OCI-LY7 (cell line): ENCODE results near the gene PTX4. TPM values are rescaled to one million over a fixed set of nuclear protein-coding genes. Genes with fewer than 3 reads are reported as not detected.

Experiments used
- BruUV-seq: library from RNA; stranded (reverse); fragments of 400-500 nt; replicated peaks from 2 replicates; lab custom pipeline; 2021; lab: Mats Ljungman, UMichigan
- CTCF ChIA-PET: fragments of 300-600 bp; sonication (Branson Sonifier 250); formaldehyde crosslinking; loops from one replicate; lab custom pipeline; 2022; ENCODE audit warnings: antibody characterized with exemption; ENCODE audit not compliant: unreplicated experiment; lab: Charles Lee
- POLR2A ChIA-PET: fragments of 300-600 bp; sonication (Branson Sonifier 250); formaldehyde crosslinking; loops from one replicate; lab custom pipeline; 2022; ENCODE audit warnings: antibody characterized with exemption; lab: Charles Lee
- DNase-seq: peaks from one replicate; pipeline ENCODE4 v3.0.0-alpha.2; 2015; ENCODE audit warnings: low spot score
- H2AFZ ChIP-seq: fragments of 200-600 bp; sonication (generic), shearing (Covaris generic); 2 replicates; pipeline ENCODE4 v1.6.1; 2014; ENCODE audit warnings: mild to moderate bottlenecking, antibody characterized with exemption, low read length, moderate library complexity
- H3K27ac ChIP-seq: fragments of 200-600 bp; sonication (generic); 2 replicates; pipeline ENCODE4 v1.5.1; 2014; ENCODE audit warnings: mixed run types, low read depth, mild to moderate bottlenecking, moderate library complexity, low read length, inconsistent platforms; ENCODE audit not compliant: poor library complexity, severe bottlenecking
- H3K36me3 ChIP-seq: fragments of 200-600 bp; sonication (generic); 2 replicates; pipeline ENCODE4 v1.6.1; 2014; ENCODE audit warnings: mild to moderate bottlenecking, antibody characterized with exemption, low read length, moderate library complexity, mixed read lengths; ENCODE audit not compliant: insufficient read depth
- H3K4me1 ChIP-seq: fragments of 200-600 bp; sonication (generic); 2 replicates; pipeline ENCODE4 v1.5.1; 2014; ENCODE audit warnings: mild to moderate bottlenecking, low read length; ENCODE audit not compliant: insufficient read depth, poor library complexity, severe bottlenecking
- H3K4me2 ChIP-seq: fragments of 200-600 bp; sonication (generic); 2 replicates; pipeline ENCODE4 v1.6.1; 2014; ENCODE audit warnings: mild to moderate bottlenecking, low read length
- H3K4me3 ChIP-seq: fragments of 200-600 bp; sonication (generic); 2 replicates; pipeline ENCODE4 v1.5.1; 2014; ENCODE audit warnings: mild to moderate bottlenecking, low read depth, low read length; ENCODE audit not compliant: poor library complexity, severe bottlenecking
- H3K79me2 ChIP-seq: fragments of 200-600 bp; sonication (generic); 2 replicates; pipeline ENCODE4 v1.6.1; 2016; ENCODE audit warnings: low read depth, mild to moderate bottlenecking, low read length, moderate library complexity, mixed read lengths; ENCODE audit not compliant: insufficient read depth
- H3K9me2 ChIP-seq: fragments of 200-600 bp; sonication (generic); 2 replicates; pipeline ENCODE4 v1.6.1; 2016; ENCODE audit warnings: mild to moderate bottlenecking, low read length, mixed read lengths; ENCODE audit not compliant: insufficient read depth
- H3K9me3 ChIP-seq: fragments of 200-600 bp; sonication (generic); 2 replicates; pipeline ENCODE4 v1.6.1; 2014; ENCODE audit warnings: mild to moderate bottlenecking, mixed run types, low read length, mixed read lengths
- H4K20me1 ChIP-seq: fragments of 200-600 bp; sonication (generic); 2 replicates; pipeline ENCODE4 v1.6.1; 2014; ENCODE audit warnings: mild to moderate bottlenecking, antibody characterized with exemption, low read length, moderate library complexity, mixed read lengths; ENCODE audit not compliant: insufficient read depth
- CTCF ChIP-seq: fragments of 200-600 bp; sonication (generic); conservative IDR thresholded peaks from 2 replicates; pipeline ENCODE4 v1.5.1; 2014; ENCODE audit warnings: mild to moderate bottlenecking, antibody characterized with exemption, low read length, moderate library complexity, mixed read lengths
- EZH2phosphoT487 ChIP-seq: fragments of 200-600 bp; sonication (generic); IDR thresholded peaks from 2 replicates; pipeline ENCODE4 v1.6.1; 2018; ENCODE audit warnings: low read depth, borderline replicate concordance, mild to moderate bottlenecking, mixed run types, antibody characterized with exemption, low read length, moderate library complexity, mixed read lengths
- intact Hi-C: fragments of 100-400 bp; cut with micrococcal nuclease; formaldehyde crosslinking; loops from one replicate; pipeline ENCODE4 v1.10.0; 2022; ENCODE audit not compliant: unreplicated experiment
- total RNA-seq, 2 experiments: library from RNA; depleted of rRNA in 1 of 2; stranded (reverse); fragments of >200 nt in 1 of 2; shearing (Covaris generic) in 1 of 2; gene quantifications; 2 replicates each; pipeline ENCODE4 v1.2.3, GENCODE V29; 2014 to 2022

PTX4 gene
- total RNA-seq, 2 experiments from 2014 or later: not detected

GRCh38 chr16:1525871-1526607 lies 37.3 kb upstream of the PTX4 start:
- BruUV-seq: no TSS peak
- Histone ChIP-seq H3K79me2 (no peaks in the 10 kb centered on the region), H3K4me2 (no peak overlapping the region), H2AFZ (no peak overlapping the region), H3K36me3 (no peaks in the 10 kb centered on the region), H3K4me3 (no peak overlapping the region), H3K9me2 (no peaks in the 10 kb centered on the region), H3K9me3 (no peaks in the 10 kb centered on the region), H4K20me1 (no peaks in the 10 kb centered on the region), H3K4me1 (no peaks in the 10 kb centered on the region), H3K27ac (no peak overlapping the region)
- ChIA-PET POLR2A (no interaction called here), CTCF (no interaction called here)
- no peak for DNase-seq
- TF ChIP-seq EZH2phosphoT487 (no peak), CTCF (no peak)
- intact Hi-C loops: no loop called here

GRCh38 chr16:1524366-1524765 lies 35.6 kb upstream of the PTX4 start:
- ChIA-PET POLR2A (no interaction called here), CTCF (no interaction called here)
- no TSS peak for BruUV-seq
- intact Hi-C loops: no loop called here
- H3K4me2 ChIP-seq: no peak overlapping the region
- no peaks in the 10 kb centered on the region for H3K9me3 ChIP-seq
- TF ChIP-seq CTCF: no peak
- no peak for TF ChIP-seq EZH2phosphoT487
- H3K36me3 ChIP-seq: no peaks in the 10 kb centered on the region
- H3K79me2 ChIP-seq: no peaks in the 10 kb centered on the region
- no peak overlapping the region for H2AFZ ChIP-seq
- no peaks in the 10 kb centered on the region for H3K9me2 ChIP-seq
- no peak overlapping the region for H3K27ac ChIP-seq
- no peak for DNase-seq
- no peaks in the 10 kb centered on the region for H3K4me1 ChIP-seq
- H3K4me3 ChIP-seq: no peak overlapping the region
- no peaks in the 10 kb centered on the region for H4K20me1 ChIP-seq

GRCh38 chr16:1523581-1524245 lies 35.0 kb upstream of the PTX4 start:
- intact Hi-C loops: no loop called here
- BruUV-seq: no TSS peak
- POLR2A ChIA-PET: no interaction called here
- Histone ChIP-seq H3K79me2 (no peaks in the 10 kb centered on the region), H3K4me1 (no peaks in the 10 kb centered on the region), H3K9me3 (no peaks in the 10 kb centered on the region), H3K36me3 (no peaks in the 10 kb centered on the region), H3K9me2 (no peaks in the 10 kb centered on the region), H3K4me3 (no peak overlapping the region), H3K27ac (no peak overlapping the region), H2AFZ (no peak overlapping the region), H3K4me2 (no peak overlapping the region), H4K20me1 (no peaks in the 10 kb centered on the region)
- no peak for DNase-seq
- CTCF ChIA-PET: no interaction called here
- no peak for TF ChIP-seq CTCF
- TF ChIP-seq EZH2phosphoT487: no peak
